Fibroblast of skin of abdomen (primary cell): Measurements from ENCODE around the gene SGK1. TPM values are rescaled to one million over a fixed set of nuclear protein-coding genes. Genes with fewer than 3 reads are reported as not detected.

Experiments
- DNase-seq: peaks from one replicate; pipeline ENCODE4 v3.0.0-alpha.2; 2013
- polyA plus RNA-seq, 2 experiments: library from polyadenylated mRNA; unstranded; fragments of 120-200 nt; gene quantifications; one replicate each; pipeline ENCODE4 v1.2.1, GENCODE V29; 2013; ENCODE audit not compliant: insufficient read length in 2 of 2

SGK1 gene
- 80.5 TPM for polyA plus RNA-seq (2013, experiment 1 of 2; ENCODE audit: insufficient read length)
- polyA plus RNA-seq (2013, experiment 2 of 2; ENCODE audit: insufficient read length): 77.4 TPM

DNA sequence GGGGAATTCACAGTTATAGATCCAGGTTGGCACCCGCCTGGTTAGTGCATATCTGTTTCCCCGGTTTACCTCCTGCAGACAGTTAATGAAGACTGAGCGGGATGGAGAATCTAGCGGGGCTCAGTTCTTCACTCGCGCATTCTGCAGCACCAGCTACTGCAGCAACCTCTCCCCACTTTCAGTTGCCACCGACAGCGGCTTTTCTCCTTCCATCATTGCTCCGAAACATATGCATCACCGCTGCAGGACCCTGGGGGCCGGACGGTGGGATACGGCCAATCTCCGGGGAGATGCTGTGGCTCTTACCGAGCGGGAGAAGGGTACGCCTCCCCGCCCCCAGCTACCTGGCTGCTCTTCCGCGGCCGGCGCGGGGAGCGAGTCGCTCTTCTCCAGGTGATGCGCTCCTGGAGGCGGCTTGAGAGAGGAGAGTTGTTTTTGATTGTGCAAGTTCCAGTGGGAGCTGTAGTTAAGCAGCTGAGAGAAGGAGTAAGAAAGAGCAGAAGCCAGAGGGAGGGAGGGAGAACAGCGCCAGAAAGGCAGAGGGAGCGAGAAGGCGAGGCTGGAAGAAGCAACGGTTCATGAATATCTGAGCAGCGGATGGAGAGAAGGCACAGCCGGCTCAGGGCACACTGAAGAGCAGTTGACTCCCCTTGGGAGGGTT, at the start of gene SGK1:
Gene SGK1 (minus strand): TSS at position 642 of the 661 bp plus-strand sequence. CDS start 652 bp downstream, outside the sequence.
- peak; percentile 29 for DNase-seq

- peak; percentile 74 for DNase-seq
Observed at GRCh38 chr6:134363323-134364039, 45.6 kb upstream of the SGK1 start.

DNA sequence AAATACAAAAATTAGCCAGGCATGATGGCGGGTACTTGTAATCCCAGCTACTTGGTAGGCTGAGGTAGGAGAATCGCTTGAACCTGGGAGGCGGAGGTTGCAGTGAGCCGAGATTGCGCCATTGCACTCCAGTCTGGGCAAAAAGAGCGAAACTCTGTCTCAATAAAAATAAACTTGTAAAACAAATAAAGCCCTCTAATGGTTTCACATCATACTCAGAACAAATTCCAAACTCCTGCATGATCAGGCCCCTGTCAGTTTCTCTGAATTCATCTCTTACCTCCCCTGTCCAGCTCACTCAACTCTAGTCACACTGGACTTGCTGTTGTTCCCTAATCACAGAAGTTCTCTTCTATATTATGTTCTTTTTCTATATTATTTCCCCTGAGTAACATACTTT, 43.1 kb upstream of the SGK1 start:
- DNase-seq: no peak

- no peak for DNase-seq
Observed at GRCh38 chr6:134359302-134359701, 41.4 kb upstream of the SGK1 start.

DNA sequence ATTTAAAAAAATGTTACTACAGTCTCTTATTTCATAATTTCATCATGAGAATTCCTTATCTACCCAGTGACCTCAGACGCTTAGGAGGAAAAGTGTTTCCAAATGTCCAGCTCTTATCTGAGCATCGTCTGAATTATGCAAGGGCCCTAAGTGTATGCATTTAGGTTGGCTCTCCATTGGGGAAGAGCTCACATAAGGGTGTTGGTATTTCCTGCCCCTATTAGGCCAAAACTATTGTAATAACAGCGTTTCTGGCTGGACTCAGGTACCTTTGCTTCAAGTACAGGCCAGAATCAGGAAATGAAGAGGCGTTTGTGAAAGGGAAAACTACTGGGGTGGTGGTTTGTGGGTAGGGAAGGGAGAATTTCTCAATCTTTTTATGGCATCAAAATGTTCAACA, 40.4 kb upstream of the SGK1 start:
- peak; percentile 58 for DNase-seq

- no peak for DNase-seq
Observed at GRCh38 chr6:134357022-134357487, 39.1 kb upstream of the SGK1 start.

GRCh38 chr6:134356405-134356804, 38.5 kb upstream of the SGK1 start:
- DNase-seq: no peak

DNA sequence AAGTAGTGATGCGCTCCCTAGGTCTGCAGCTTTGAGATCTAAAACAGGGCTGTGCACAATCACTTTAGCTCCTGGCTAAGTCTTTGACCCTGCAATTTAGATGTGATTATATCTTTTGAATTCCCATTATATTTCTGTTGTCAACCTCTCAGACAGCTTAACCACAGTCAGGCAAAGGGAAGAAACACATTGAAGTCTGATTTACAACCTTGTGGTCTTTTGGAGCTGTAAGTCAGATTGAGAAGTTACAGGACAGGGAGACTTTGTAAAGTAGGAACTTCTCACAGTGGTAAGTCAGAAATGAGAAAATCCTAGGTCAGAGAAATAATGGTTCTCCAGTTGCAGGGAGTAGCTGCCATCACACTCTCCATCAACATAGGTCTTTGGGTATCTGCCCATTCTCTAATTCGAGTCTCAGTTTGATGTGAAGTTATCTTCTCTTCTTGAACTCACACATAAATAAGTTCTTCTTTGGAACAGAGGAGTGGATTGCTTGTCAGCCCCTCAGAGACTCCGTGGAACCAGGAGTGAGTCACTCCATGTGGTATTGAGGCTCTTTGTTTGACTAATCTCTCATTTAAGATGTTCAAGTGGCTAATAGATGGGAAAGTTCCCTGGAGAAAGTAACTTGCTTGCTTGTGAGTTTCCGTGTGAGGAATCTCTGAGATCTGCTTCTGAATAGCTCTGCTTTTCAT, 35.0 kb upstream of the SGK1 start:
- DNase-seq: peak; percentile 80

- DNase-seq: no peak
Observed at GRCh38 chr6:134351615-134352474, 33.9 kb upstream of the SGK1 start.

DNA sequence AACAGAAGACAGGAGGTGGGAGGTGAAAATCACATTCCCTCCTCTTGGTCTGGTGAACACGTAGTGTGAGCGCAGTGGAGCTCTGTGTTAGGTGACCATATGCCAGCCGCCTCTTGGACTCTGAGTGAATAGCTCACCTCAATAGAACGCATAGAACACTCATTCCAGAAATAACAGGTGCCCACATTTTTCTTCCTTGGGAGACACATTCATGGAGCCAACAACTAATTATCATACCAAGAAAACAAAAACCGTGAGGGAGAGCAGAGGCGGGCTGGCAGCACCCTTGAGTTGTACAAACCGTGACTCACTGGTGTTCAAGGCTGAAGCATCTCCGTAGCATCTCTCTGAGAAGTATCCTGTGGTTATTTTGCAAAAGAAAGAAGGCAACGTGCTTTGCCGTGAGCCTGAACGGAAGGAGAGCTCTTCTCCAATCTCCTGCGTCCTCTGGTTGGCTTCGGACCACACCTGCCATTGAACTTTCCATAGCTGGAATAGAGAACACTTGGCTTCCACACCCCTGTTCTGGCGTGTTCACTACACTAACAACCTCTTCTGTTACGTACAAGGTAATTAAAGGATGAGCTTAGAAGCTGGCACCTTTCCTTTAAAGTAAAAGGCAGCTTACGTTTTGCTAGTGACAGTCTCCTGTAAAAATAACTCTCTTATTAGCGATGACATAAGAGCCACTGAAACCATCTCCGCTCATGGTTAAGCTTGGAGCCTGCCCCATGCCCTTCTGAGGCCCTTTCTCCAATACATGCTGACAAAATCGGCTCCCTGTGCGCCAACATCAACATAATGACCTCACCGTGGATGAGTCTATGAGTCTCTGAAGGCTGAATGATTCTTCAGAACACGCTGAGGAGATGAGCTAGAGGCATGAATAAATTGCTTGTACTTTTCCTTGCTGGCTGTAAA, 30.2 kb upstream of the SGK1 start:
- DNase-seq: peak; percentile 82

DNA sequence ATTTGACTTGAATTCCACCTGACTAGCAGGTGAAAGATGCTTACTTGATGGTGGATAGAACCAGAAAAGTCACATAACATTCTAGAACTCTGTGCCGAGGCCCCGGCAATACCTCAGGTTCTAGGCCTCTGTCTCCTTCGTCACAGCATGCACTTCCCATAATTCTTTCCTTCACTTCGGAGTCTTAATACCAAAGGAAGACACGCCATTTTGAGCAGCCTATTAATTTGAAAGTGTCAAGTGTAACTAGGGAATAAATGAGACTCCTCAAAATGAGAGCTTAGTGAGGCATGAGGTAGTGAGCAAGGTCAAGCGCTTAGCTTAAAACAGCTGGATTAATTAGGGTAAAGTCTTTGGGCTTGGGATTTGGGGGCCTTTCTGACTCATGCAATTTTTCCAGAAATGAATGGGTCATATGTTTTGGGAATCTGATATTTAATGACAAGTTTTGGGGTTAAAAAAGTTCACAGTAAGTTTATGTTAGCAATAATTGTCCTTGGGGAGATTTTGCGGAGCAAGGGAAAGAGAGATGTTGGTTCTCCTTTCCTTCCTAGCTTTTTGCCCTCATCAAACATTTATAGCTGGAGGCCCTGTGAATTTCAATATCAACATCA, 29.1 kb upstream of the SGK1 start:
- DNase-seq: no peak

DNA sequence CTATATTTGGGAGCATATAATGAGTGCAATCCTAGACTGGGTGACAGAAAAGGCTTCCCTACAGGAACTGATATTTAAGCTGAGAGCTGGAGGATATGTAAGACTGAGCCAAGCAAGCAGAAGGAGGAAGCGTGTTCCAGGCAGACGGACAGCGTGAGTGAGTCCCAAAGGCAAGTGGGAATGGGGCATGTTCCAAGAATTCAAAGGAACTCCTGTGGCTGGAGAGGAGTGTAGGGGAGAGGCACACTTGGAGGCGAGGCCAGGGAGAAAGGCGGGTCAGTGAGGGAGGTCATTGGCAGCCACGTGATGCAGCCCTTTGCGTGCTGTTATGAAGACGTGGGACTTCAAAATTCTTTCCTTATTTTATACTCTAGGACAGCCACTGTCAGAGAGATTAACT, 27.9 kb upstream of the SGK1 start:
- peak; percentile 13 for DNase-seq

GRCh38 chr6:134343066-134343465, 25.2 kb upstream of the SGK1 start:
- no peak for DNase-seq

GRCh38 chr6:134341999-134342567, 24.2 kb upstream of the SGK1 start:
- DNase-seq: no peak

DNA sequence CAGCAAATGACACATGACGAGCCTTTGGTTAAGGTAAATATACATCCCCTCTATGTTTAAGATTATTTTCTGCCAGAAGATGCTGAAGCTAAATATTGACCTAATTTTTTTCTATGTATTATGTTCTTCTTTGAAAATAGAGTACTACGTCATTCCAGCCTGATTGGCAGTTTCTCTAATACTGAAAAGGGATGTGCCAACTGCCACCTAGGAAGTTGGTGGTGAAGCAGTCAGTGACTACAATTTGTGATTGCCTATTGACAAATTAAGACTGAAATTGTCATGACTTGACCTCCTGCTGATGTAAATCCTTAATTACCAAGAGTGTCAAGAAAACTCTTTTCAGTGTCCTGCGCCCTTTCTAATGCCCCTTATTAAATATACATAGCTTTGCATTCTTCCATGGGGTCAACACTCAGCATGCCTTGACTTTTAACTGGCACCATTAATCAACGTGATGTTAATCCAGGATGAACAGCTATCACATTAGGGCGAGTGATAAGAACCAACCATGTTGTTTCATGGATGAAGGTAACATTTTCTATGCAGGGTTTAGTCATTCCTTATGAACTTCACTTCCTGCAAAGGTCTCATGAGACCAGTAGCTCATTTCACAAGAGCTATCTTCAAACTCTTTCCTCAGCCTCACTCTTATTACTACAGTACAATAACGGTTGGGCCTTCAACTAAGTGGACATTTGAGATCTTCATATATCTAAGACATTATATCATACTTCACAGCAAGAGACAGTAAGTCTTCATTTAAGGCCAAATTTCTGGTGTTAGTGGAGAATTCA, 22.5 kb upstream of the SGK1 start:
- DNase-seq: no peak

GRCh38 chr6:134339216-134339615, 21.3 kb upstream of the SGK1 start:
- no peak for DNase-seq

DNA sequence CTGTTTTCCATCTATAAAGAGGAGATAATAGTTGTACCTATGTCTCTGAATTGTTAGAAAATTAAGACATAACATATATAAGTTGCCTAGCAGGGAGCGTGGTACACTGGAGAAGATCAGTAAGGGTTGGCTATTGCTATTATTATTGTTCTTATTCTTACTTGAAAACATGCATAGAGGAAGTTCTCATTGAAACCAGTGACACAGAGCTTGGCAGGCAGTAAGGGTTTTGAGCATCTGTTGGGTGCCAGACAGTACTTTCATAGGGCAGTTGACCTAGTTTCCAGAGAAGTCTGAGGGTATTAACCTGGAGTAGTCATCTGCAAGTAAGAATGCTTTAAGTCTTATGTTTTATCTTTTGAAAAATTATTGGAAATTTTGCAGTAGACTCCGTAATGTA, 13.3 kb upstream of the SGK1 start:
- DNase-seq: no peak

DNA sequence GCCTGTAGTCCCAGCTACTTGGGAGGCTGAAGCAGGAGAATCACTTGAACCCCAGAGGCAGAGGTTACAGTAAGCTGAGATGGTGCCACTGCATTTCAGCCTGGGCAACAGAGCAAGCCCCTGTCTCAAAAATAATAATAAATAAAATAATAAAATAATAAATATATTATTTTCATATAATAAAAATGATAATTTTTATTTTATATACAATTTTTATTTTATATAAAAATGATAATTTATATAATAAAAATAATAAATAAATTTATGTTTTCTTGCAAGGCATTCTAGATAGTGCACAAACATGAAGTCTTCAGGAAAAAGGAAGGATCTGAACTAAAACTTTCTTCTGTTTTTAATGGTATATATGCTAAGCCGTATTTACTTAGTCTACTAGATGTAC, 12.6 kb upstream of the SGK1 start:
- DNase-seq: no peak

GRCh38 chr6:134328792-134329191, 10.9 kb upstream of the SGK1 start:
- no peak for DNase-seq

DNA sequence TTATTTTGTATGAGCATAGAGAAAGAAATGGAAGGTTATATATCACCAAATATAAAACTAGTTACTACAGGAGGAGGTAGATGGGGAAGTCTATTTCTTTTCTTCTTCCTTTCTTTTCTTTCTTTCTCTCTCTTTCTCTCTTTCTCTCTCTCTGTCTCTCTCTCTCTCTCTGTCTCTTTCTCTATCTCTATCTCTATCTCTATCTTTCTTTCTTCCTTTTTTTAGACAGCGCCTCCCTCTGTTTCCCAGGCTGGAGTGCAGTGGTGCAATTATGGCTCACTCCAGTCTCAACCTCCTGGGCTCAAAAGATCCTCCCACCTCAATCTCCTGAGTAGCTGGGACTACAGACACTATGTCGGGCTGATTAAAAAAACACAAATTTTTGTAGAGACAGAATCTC, 10.2 kb upstream of the SGK1 start:
- no peak for DNase-seq
